ENCODE data around the gene ALOX5AP.

ALOX5AP gene

GRCh38 chr13:30762643-30763042 is 27.3 kb downstream of the ALOX5AP start:
- no peak for DNase-seq (ENCODE audit: low spot score)

- DNase-seq (ENCODE audit: low spot score): no peak
Observed at GRCh38 chr13:30763786-30764413, 28.6 kb downstream of the ALOX5AP start.

DNA sequence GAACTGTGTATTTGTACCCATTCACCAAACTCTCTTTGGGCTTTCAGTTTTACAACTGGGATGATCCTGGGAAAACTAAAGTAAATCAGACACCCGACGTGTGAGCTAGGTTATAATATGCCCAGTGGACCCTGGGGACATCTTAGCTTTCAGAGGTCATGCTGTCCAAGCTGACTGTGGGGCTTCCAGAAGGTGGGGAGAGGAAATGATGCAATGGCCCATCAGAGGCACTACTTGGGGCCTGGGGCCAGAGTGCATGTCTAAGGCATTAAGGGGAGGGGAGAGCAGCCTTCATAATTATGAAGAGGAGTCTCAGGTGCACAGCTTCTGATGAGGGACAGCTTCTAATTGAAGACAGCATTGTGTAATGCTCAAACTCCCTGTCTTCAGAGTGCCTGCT is 30.9 kb downstream of the ALOX5AP start:
- DNase-seq (ENCODE audit: low spot score): no peak

- no peak for DNase-seq (ENCODE audit: low spot score)
Observed at GRCh38 chr13:30770929-30771328, 35.6 kb downstream of the ALOX5AP start.

DNA sequence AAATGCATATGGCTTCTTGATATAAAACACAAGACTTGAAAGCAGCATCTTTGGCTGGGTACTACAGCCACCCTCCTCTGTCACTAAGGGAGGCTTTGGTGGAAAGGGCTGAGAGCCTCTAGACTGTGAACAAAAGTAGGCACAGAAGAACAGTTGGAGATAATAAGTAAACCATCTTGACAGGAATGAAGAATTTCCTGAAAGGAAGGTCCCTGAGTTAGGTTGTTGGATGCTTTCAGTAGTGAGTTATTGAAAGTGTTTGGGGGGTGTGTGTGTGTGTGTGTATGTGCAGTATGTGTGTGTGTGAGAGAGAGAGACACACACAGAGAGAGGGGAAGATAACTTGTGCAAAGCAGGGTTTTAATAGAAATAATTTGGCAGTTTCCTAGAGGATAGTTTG is 38.2 kb downstream of the ALOX5AP start:
- DNase-seq (ENCODE audit: low spot score): no peak

DNA sequence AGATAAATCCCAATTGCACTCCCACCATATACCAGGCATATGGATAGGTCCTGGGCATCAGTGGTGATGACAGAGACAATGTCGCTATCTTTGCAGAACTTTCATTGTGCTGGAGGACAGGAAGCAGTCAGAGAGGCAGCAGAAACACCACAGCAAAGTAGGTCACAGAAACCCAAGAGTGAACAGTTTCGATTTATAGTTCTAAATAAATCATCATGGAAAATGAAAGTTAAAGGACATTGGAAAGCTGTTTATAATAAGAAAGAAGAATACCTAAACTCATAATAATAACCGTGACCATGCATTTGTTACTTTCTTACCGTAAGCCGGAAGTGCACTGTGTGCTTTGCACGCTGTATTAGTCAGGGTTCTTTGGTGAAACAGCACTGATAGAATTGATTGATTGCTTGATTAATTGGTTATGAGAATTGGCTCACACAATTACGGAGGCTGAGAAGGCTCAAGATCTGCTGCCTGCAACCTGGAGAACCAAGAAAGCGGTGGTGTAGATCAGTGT is 38.9 kb downstream of the ALOX5AP start:
- no peak for DNase-seq (ENCODE audit: low spot score)

DNA sequence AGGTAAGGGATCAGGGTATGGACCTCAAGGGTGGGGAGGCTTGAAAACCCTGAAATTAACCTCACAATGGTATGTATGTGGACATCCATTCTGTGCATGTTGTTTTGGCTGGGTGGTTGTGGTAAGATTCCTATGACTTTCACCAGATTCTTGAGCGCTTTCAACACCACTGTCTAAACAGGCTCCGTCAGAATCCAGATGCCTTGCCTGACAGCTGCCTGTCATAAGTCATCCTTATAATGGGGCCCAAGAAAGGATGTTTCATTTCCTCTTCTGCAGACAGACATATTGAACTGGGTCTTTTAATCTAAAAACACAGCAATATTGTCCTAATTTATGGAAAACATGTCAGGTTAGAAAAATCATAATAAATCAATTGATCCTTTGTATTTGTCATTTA is 41.3 kb downstream of the ALOX5AP start:
- no peak for DNase-seq (ENCODE audit: low spot score)

- DNase-seq (ENCODE audit: low spot score): no peak
Observed at GRCh38 chr13:30779016-30779415, 43.7 kb downstream of the ALOX5AP start.

DNA sequence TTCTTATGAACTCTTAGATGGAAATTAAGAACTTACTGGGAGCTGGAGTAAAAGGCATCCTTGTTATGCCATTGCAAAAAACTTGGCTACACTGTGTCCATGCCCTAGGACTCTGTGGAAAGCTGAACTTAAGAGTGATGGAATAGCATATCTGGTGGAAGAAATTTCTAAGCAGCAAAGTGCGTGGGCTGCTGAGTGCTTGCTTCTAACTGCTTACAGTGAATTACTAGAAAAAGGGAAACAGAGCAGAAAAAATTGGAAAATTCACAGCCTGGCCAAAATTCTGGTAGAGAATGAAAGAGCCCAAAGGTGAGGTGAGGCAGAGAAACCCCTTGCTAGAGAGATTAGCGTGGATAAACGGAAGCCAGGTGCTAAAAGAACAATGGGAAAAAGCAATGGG is 44.3 kb downstream of the ALOX5AP start:
- DNase-seq (ENCODE audit: low spot score): no peak

GRCh38 chr13:30780338-30780981 is 45.1 kb downstream of the ALOX5AP start:
- DNase-seq (ENCODE audit: low spot score): no peak

DNA sequence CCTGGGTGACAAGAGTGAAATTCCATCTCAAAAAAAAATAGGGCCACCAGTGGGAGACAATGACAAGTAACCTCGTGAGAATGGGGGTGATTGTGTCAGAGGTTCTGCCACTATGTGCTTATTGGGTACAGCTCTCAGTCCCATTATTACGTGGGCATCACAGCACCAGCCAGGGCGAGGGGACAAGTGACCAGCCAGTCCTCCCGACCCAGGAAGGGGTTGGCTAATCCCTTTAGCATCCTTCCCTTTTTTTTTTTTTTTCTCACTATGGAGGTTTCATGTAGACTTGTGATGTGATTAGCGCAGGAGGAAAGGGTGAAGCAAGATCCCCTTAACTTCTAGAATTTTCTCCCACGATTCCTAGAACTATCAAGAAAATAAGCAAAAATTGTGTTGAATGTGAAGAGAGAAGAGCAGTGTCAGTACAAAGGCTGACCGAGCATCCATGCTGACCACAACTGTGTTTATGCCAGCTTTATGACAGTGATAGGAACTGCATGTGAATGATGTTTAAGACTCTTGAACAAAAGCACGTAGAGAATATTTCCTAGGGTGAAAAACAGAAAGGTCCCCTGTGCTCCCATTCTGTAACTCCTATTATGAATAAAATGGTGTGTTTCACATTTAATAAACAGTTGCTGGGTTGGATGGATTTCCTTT is 50.0 kb downstream of the ALOX5AP start:
- no peak for DNase-seq (ENCODE audit: low spot score)

DNA sequence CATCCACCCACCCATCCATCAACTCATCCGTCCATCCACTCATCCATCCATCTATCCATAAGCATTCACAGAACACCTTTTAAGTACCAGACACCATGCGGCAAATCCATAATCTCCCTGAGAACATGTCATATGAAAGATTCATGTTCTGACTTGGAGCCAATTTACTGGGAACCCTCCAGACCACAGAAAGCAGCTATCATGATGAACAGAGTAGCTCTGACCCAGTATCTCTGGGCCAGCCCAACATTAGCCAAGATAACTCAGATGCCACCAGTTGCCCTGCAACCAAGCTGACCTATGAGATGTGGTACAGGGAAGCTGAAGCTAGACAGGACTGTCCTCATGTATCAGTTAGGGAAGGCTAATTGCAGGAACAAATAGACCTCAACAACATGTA is 51.3 kb downstream of the ALOX5AP start:
- DNase-seq (ENCODE audit: low spot score): no peak

DNA sequence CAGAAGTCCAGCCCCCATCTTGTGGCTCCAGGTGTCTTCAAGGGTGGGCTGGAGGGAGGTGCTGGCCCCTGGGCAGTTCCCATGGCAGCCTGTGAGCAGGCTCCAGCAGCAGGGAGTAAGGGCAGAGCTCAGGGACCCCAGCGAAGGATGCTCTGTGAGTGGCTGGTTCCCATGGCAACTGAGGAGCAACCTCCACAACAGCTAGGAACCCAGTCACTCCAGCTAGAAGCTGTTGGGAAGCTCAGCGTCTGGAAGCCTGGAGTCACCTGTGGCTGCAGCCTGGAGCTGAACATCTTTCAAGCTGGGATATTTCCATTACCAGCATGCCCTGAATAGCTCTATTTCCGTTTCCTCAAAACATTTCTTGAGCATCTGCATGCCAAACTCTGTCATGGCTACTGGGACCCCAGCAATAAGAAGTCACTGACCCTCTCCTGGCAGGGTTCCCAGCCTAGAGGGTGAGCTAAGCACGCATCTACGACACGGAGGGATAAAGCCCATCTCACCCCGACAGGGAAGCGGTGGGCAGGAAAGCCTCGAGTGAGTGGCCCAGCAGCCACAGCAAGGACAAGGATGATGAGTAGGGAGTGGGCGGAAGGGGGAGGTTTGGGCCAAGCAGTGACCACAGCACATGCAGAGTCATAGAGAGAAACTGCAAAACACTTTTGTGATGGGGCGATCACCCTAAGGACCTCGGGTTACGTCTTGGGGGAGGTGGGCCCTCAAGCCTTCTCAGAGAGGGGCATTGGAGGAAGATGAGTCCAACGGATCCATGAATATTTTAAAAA is 52.6 kb downstream of the ALOX5AP start:
- no peak for DNase-seq (ENCODE audit: low spot score)

GRCh38 chr13:30789166-30789862 is 54.0 kb downstream of the ALOX5AP start:
- no peak for DNase-seq (ENCODE audit: low spot score)

DNA sequence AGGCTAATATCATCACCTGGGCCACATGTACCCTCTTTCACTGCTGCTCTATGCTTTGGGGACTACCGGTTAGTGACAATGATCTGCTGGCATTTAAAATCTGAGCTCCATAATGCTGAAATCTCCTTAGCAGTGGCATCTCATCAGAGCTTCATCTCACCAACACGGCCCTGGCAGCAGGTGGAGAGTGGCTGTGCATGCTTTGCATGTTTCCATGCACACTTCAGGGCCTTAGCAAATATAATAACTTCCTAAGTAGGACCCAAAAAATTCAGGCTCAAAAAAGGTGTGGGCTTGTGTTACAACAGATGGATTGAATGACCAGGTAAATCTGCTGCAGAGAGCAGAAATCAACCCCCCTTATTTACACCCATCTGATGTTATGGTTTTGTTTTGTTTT is 55.2 kb downstream of the ALOX5AP start:
- no peak for DNase-seq (ENCODE audit: low spot score)

- no peak for DNase-seq (ENCODE audit: low spot score)
Observed at GRCh38 chr13:30791354-30792001, 56.1 kb downstream of the ALOX5AP start.

DNA sequence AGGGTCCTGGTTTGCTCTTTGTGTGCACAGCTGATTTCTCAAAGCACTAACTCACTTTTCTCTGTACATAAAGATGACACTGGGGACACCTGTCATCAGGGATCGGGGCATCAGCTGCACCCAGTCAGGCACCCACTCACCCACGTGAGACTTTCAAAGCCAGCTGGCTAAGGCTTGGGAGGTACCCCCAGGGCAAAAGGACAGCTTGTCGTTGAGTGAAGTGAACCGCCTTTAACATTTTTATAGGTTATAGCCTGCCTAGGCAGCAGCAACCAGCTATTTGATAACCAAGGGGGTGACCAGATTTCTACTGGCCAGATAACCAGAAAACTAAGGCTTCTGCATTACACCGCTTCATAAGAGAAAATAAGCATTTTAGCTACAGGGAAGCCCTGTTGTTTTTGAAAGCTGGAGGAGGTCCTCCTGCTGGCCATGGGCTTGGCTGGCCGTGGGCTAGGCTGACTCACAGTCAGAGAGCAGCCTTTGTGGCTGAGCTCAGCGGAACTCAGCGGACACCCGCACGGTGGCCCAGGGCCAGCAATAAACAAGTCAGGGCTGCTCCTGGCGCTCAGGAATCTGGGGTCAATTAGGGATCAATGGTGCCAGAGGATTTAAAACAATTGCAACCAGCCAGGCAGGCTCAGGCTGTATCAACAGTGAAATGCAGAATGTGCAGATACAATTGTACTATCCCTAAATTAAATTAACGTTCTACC is 57.1 kb downstream of the ALOX5AP start:
- DNase-seq (ENCODE audit: low spot score): peak; percentile 67

GRCh38 chr13:30796132-30796572 is 60.8 kb downstream of the ALOX5AP start:
- no peak for DNase-seq (ENCODE audit: low spot score)

- DNase-seq (ENCODE audit: low spot score): no peak
Observed at GRCh38 chr13:30796631-30797601, 61.6 kb downstream of the ALOX5AP start.
